Mesendoderm (in vitro differentiated cells): Measurements from ENCODE around the gene PCNX1.
"Not testable (repeated sequence)": the region's sequence is repeated elsewhere in the genome, so short reads cannot be mapped to it uniquely, and the experiment has no call there.

Source experiments
- DNase-seq: peaks from one replicate; pipeline ENCODE4 v3.0.0; 2013
- H2AK5ac ChIP-seq: 2 replicates; pipeline ENCODE4 v1.6.1; 2013; ENCODE audit warnings: low read length, inconsistent platforms
- H2BK120ac ChIP-seq: 2 replicates; pipeline ENCODE4 v1.6.1; 2013; ENCODE audit warnings: low read depth, mild to moderate bottlenecking, low read length, moderate library complexity, mixed read lengths
- H2BK15ac ChIP-seq: replicated peaks from 2 replicates; pipeline ENCODE4 v1.6.1; 2013; ENCODE audit warnings: low read depth, mild to moderate bottlenecking, moderate library complexity
- H2BK5ac ChIP-seq: 2 replicates; pipeline ENCODE4 v1.6.1; 2013; ENCODE audit warnings: low read length, inconsistent platforms
- H3K18ac ChIP-seq: 2 replicates; pipeline ENCODE4 v1.6.1; 2013; ENCODE audit warnings: mild to moderate bottlenecking, low read length, mixed read lengths
- H3K23ac ChIP-seq: one replicate; pipeline ENCODE4 v1.6.1; 2013; ENCODE audit warnings: low read length
- H3K27ac ChIP-seq: 2 replicates; pipeline ENCODE4 v1.5.1; 2013; ENCODE audit warnings: low read depth, mild to moderate bottlenecking, inconsistent platforms, low read length, moderate library complexity
- H3K27me3 ChIP-seq: 2 replicates; pipeline ENCODE4 v1.6.1; 2013; ENCODE audit warnings: low read length, control low read depth, mild to moderate bottlenecking, inconsistent platforms; ENCODE audit not compliant: insufficient read depth, poor library complexity
- H3K36me3 ChIP-seq: 2 replicates; pipeline ENCODE4 v1.6.1; 2013; ENCODE audit warnings: low read length, inconsistent platforms; ENCODE audit not compliant: control insufficient read depth, insufficient read depth
- H3K4ac ChIP-seq: one replicate; pipeline ENCODE4 v1.6.1; 2013; ENCODE audit warnings: low read depth, mild to moderate bottlenecking, low read length, moderate library complexity
- H3K4me1 ChIP-seq: 2 replicates; pipeline ENCODE4 v1.6.1; 2013; ENCODE audit warnings: low read depth, low read length, inconsistent platforms; ENCODE audit not compliant: control insufficient read depth
- H3K4me2 ChIP-seq: 2 replicates; pipeline ENCODE4 v1.6.1; 2013; ENCODE audit warnings: low read length
- H3K4me3 ChIP-seq: 2 replicates; pipeline ENCODE4 v1.5.1; 2013; ENCODE audit warnings: mild to moderate bottlenecking, low read length
- H3K56ac ChIP-seq: one replicate; pipeline ENCODE4 v1.6.1; 2013; ENCODE audit warnings: low read length
- H3K79me1 ChIP-seq: 2 replicates; pipeline ENCODE4 v1.6.1; 2013; ENCODE audit warnings: low read length, inconsistent platforms
- H3K79me2 ChIP-seq: 2 replicates; pipeline ENCODE4 v1.6.1; 2013; ENCODE audit warnings: mild to moderate bottlenecking, low read length; ENCODE audit not compliant: control insufficient read depth, insufficient read depth
- H3K9ac ChIP-seq: 2 replicates; pipeline ENCODE4 v1.6.1; 2013; ENCODE audit warnings: low read length, inconsistent platforms
- H4K5ac ChIP-seq: one replicate; pipeline ENCODE4 v1.6.1; 2013; ENCODE audit warnings: low read length
- H4K8ac ChIP-seq: one replicate; pipeline ENCODE4 v1.6.1; 2013; ENCODE audit warnings: low read depth, mild to moderate bottlenecking, control low read depth, low read length, moderate library complexity
- WGBS: extraction: QIAGEN DNeasy Blood & Tissue Kit; methylation state at CpG from one replicate; pipeline ENCODE4 v1.1.7; 2013; ENCODE audit warnings: low lambda C conversion rate, missing lambda C conversion rate; ENCODE audit not compliant: insufficient coverage; ENCODE audit errors: extremely low coverage; 5-methylcytosine and 5-hydroxymethylcytosine counted together

The PCNX1 gene

DNA sequence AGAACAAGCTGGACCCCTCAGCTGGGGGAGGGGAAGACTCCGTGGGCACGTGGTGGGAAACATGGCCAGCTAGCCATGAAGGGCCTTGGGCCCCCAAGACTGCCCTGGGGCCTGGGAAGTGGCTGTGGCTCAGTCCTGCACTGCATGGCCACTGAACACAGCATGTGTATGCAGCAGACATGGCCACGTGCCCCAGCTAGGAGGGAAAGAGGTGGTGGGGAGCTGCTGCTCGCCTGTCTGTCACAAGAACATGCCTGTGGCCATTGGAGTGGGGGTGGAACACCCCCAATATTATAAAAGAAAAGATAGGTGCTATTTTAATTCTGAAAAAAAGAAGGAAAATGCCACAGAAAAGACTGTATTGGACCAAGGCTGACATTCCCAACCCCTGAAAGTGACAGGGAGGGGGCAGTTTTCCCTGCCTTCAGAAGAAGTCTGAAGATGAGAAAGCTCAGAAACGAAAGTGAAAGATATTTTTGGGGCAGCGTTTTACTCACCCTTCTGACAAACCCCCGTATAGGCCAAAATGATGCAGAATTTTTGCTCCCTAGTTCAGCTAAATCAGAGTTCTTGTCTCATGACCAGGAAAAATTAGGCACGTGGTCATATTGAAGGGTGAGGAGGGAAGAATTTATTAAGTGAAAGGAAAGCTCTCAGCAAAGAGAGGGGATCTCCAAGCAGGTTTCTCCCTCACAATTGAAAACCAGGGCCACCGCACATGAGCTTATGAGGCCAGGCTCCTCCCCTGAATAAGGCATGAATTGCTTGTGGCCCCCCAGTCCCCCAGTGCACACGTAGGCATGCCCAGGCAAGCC, 35.2 kb upstream of the PCNX1 start:
- WGBS = no CpG with 5 or more reads among the region's 10 CpGs
- no peak overlapping the region for H3K9ac ChIP-seq
- no peak overlapping the region for H4K5ac ChIP-seq
- H3K4ac ChIP-seq = no peak overlapping the region
- no peaks in the 10 kb centered on the region for H3K4me1 ChIP-seq
- no peaks in the 10 kb centered on the region for H3K79me1 ChIP-seq
- H2AK5ac ChIP-seq = no peak overlapping the region
- H2BK15ac ChIP-seq = no peak overlapping the region
- H3K4me2 ChIP-seq = no peak overlapping the region
- no peak overlapping the region for H2BK5ac ChIP-seq
- H3K4me3 ChIP-seq = no peak overlapping the region
- H4K8ac ChIP-seq = no peak overlapping the region
- no peak overlapping the region for H3K27ac ChIP-seq
- DNase-seq = no peak
- H3K27me3 ChIP-seq = no peaks in the 10 kb centered on the region
- H2BK120ac ChIP-seq = no peak overlapping the region
- H3K79me2 ChIP-seq = no peaks in the 10 kb centered on the region
- no peak overlapping the region for H3K56ac ChIP-seq
- no peak overlapping the region for H3K23ac ChIP-seq
- H3K36me3 ChIP-seq = no peaks in the 10 kb centered on the region
- no peak overlapping the region for H3K18ac ChIP-seq

GRCh38 chr14:70872678-70873020, 34.6 kb upstream of the PCNX1 start:
- no peak overlapping the region for H2BK120ac ChIP-seq
- no peak overlapping the region for H3K4me2 ChIP-seq
- no peak overlapping the region for H3K56ac ChIP-seq
- no peaks in the 10 kb centered on the region for H3K79me2 ChIP-seq
- no peak overlapping the region for H3K4ac ChIP-seq
- no peak overlapping the region for H4K8ac ChIP-seq
- no peak overlapping the region for H3K4me3 ChIP-seq
- H3K9ac ChIP-seq = no peak overlapping the region
- H4K5ac ChIP-seq = no peak overlapping the region
- WGBS = no CpG with 5 or more reads among the region's 1 CpG
- H2BK5ac ChIP-seq = no peak overlapping the region
- H3K36me3 ChIP-seq = no peaks in the 10 kb centered on the region
- no peaks in the 10 kb centered on the region for H3K79me1 ChIP-seq
- no peaks in the 10 kb centered on the region for H3K4me1 ChIP-seq
- H3K23ac ChIP-seq = no peak overlapping the region
- no peak overlapping the region for H3K18ac ChIP-seq
- no peaks in the 10 kb centered on the region for H3K27me3 ChIP-seq
- H2AK5ac ChIP-seq = no peak overlapping the region
- no peak overlapping the region for H3K27ac ChIP-seq
- no peak for DNase-seq
- H2BK15ac ChIP-seq = no peak overlapping the region

GRCh38 chr14:70873627-70874026, 33.6 kb upstream of the PCNX1 start:
- H2BK120ac ChIP-seq = no peak overlapping the region
- no peak overlapping the region for H3K56ac ChIP-seq
- H3K23ac ChIP-seq = no peak overlapping the region
- H3K4me1 ChIP-seq = no peaks in the 10 kb centered on the region
- no peak overlapping the region for H2BK15ac ChIP-seq
- H2BK5ac ChIP-seq = no peak overlapping the region
- no CpG with 5 or more reads among the region's 4 CpGs for WGBS
- no peak overlapping the region for H3K4me2 ChIP-seq
- H3K4ac ChIP-seq = no peak overlapping the region
- H4K8ac ChIP-seq = no peak overlapping the region
- no peak overlapping the region for H2AK5ac ChIP-seq
- no peak overlapping the region for H3K18ac ChIP-seq
- H3K27me3 ChIP-seq = no peaks in the 10 kb centered on the region
- H3K9ac ChIP-seq = no peak overlapping the region
- DNase-seq = peak; percentile 23
- H3K4me3 ChIP-seq = no peak overlapping the region
- no peaks in the 10 kb centered on the region for H3K79me2 ChIP-seq
- H4K5ac ChIP-seq = no peak overlapping the region
- H3K79me1 ChIP-seq = no peaks in the 10 kb centered on the region
- H3K27ac ChIP-seq = no peak overlapping the region
- no peaks in the 10 kb centered on the region for H3K36me3 ChIP-seq

GRCh38 chr14:70875811-70876460, 31.3 kb upstream of the PCNX1 start:
- not testable (repeated sequence) for H3K4me1 ChIP-seq, H3K9ac ChIP-seq, H2BK5ac ChIP-seq, H3K4me3 ChIP-seq, H2BK120ac ChIP-seq, H3K56ac ChIP-seq, DNase-seq, H2AK5ac ChIP-seq, H3K18ac ChIP-seq, H3K27ac ChIP-seq, H3K4me2 ChIP-seq, H3K79me2 ChIP-seq, H3K79me1 ChIP-seq, H3K36me3 ChIP-seq, H4K5ac ChIP-seq, H2BK15ac ChIP-seq, H3K4ac ChIP-seq, H3K23ac ChIP-seq, H3K27me3 ChIP-seq, H4K8ac ChIP-seq
- no CpG with 5 or more reads among the region's 6 CpGs for WGBS

DNA sequence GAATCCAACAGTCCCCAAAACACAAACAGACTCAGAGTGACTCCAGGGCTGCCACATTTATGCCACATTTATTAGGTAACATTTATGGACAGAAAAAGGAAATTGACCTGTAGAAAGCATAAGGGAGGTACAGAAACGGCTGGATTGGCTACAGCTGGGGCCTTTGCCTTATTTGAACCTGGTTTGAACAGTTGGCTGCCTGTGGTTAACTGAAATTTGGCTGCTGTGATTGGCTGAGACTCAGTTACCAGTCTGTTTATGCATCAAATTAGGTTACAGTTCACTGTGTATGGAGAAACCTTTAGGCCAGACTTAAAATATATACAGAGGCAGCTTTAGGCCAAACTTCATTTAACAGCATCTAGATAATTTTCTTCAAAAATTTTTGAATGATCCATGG, 27.8 kb upstream of the PCNX1 start:
- no peaks in the 10 kb centered on the region for H3K36me3 ChIP-seq
- no peak for DNase-seq
- no peaks in the 10 kb centered on the region for H3K27me3 ChIP-seq
- no peak overlapping the region for H2BK120ac ChIP-seq
- H2BK15ac ChIP-seq = no peak overlapping the region
- no peak overlapping the region for H3K4ac ChIP-seq
- no peak overlapping the region for H3K18ac ChIP-seq
- H4K8ac ChIP-seq = no peak overlapping the region
- no peak overlapping the region for H3K27ac ChIP-seq
- no CpG with 5 or more reads among the region's 1 CpG for WGBS
- H3K4me2 ChIP-seq = no peak overlapping the region
- H3K4me3 ChIP-seq = no peak overlapping the region
- H3K23ac ChIP-seq = no peak overlapping the region
- H3K56ac ChIP-seq = no peak overlapping the region
- H4K5ac ChIP-seq = no peak overlapping the region
- no peaks in the 10 kb centered on the region for H3K79me2 ChIP-seq
- no peaks in the 10 kb centered on the region for H3K4me1 ChIP-seq
- no peak overlapping the region for H3K9ac ChIP-seq
- H3K79me1 ChIP-seq = no peaks in the 10 kb centered on the region
- no peak overlapping the region for H2AK5ac ChIP-seq
- H2BK5ac ChIP-seq = no peak overlapping the region
